H9 (cell line): ENCODE results near the gene KCNS3. TPM values are rescaled to one million over a fixed set of nuclear protein-coding genes. Genes with fewer than 3 reads are reported as not detected.

Experiments used
- DNase-seq: peaks from one replicate; pipeline ENCODE4 v3.0.0-alpha.2; 2017
- H2AFZ ChIP-seq: one replicate; pipeline ENCODE4 v1.6.1; 2013; ENCODE audit warnings: mild to moderate bottlenecking, low read length, control low read depth, moderate library complexity
- H2AK5ac ChIP-seq: 2 replicates; pipeline ENCODE4 v1.6.1; 2013; ENCODE audit warnings: low read length, control low read depth, mixed read lengths; ENCODE audit not compliant: insufficient read length
- H2BK120ac ChIP-seq: one replicate; pipeline ENCODE4 v1.6.1; 2013; ENCODE audit warnings: low read depth, mild to moderate bottlenecking, low read length, control low read depth, inconsistent platforms; ENCODE audit not compliant: poor library complexity, severe bottlenecking
- H2BK12ac ChIP-seq: 2 replicates; pipeline ENCODE4 v1.6.1; 2013; ENCODE audit warnings: low read length, control low read depth, mixed read lengths, low read depth; ENCODE audit not compliant: insufficient read length
- H2BK15ac ChIP-seq: 2 replicates; pipeline ENCODE4 v1.6.1; 2013; ENCODE audit warnings: low read depth, low read length, control low read depth
- H2BK20ac ChIP-seq: one replicate; pipeline ENCODE4 v1.6.1; 2013; ENCODE audit warnings: low read depth, mild to moderate bottlenecking, low read length, control low read depth, inconsistent platforms; ENCODE audit not compliant: poor library complexity, severe bottlenecking
- H2BK5ac ChIP-seq: 2 replicates; pipeline ENCODE4 v1.6.1; 2013; ENCODE audit warnings: low read length, control low read depth, mixed read lengths; ENCODE audit not compliant: insufficient read length
- H3K14ac ChIP-seq: 2 replicates; pipeline ENCODE4 v1.6.1; 2013; ENCODE audit warnings: low read length, control low read depth; ENCODE audit not compliant: insufficient read depth
- H3K18ac ChIP-seq: 2 replicates; pipeline ENCODE4 v1.6.1; 2013; ENCODE audit warnings: low read depth, mild to moderate bottlenecking, mixed read lengths, low read length, control low read depth; ENCODE audit not compliant: insufficient read length
- H3K23ac ChIP-seq: 2 replicates; pipeline ENCODE4 v1.6.1; 2013; ENCODE audit warnings: low read length, control low read depth, mixed read lengths, low read depth; ENCODE audit not compliant: insufficient read length
- H3K23me2 ChIP-seq: 2 replicates; pipeline ENCODE4 v1.6.1; 2013; ENCODE audit warnings: low read depth, mild to moderate bottlenecking, mixed read lengths, low read length, control low read depth; ENCODE audit not compliant: insufficient read length, poor library complexity, severe bottlenecking
- H3K27ac ChIP-seq: 2 replicates; pipeline ENCODE4 v1.5.1; 2013; ENCODE audit warnings: low read length, control low read depth, mixed read lengths, low read depth; ENCODE audit not compliant: insufficient read length
- H3K27me3 ChIP-seq: 2 replicates; pipeline ENCODE4 v1.6.1; 2013; ENCODE audit warnings: low read length, control low read depth, inconsistent platforms; ENCODE audit not compliant: insufficient read depth
- H3K4ac ChIP-seq: 2 replicates; pipeline ENCODE4 v1.6.1; 2013; ENCODE audit warnings: low read depth, mild to moderate bottlenecking, control low read depth, inconsistent platforms, low read length, moderate library complexity
- H3K4me1 ChIP-seq: 2 replicates; pipeline ENCODE4 v1.6.1; 2013; ENCODE audit warnings: low read length, control low read depth, inconsistent platforms; ENCODE audit not compliant: insufficient read depth
- H3K4me2 ChIP-seq: 2 replicates; pipeline ENCODE4 v1.6.1; 2013; ENCODE audit warnings: low read length, control low read depth, mixed read lengths; ENCODE audit not compliant: insufficient read length, insufficient read depth
- H3K56ac ChIP-seq: 2 replicates; pipeline ENCODE4 v1.6.1; 2013; ENCODE audit warnings: low read depth, mild to moderate bottlenecking, mixed read lengths, low read length, control low read depth; ENCODE audit not compliant: insufficient read length
- H3K79me1 ChIP-seq: 2 replicates; pipeline ENCODE4 v1.6.1; 2013; ENCODE audit warnings: low read depth, mild to moderate bottlenecking, moderate library complexity, low read length, control low read depth, inconsistent platforms; ENCODE audit not compliant: insufficient read depth, poor library complexity, severe bottlenecking
- H3K79me2 ChIP-seq: 2 replicates; pipeline ENCODE4 v1.6.1; 2013; ENCODE audit warnings: low read length, control low read depth, inconsistent platforms; ENCODE audit not compliant: insufficient read depth
- H3K9ac ChIP-seq: 2 replicates; pipeline ENCODE4 v1.6.1; 2013; ENCODE audit warnings: low read length, control low read depth, mixed read lengths; ENCODE audit not compliant: insufficient read length; ENCODE audit errors: extremely low read depth
- H3K9me3 ChIP-seq: one replicate; pipeline ENCODE4 v1.6.1; 2013; ENCODE audit warnings: low read depth, low read length, inconsistent platforms; ENCODE audit not compliant: control insufficient read depth
- H3T11ph ChIP-seq: one replicate; pipeline ENCODE4 v1.6.1; 2013; ENCODE audit warnings: mild to moderate bottlenecking, low read length, control low read depth, inconsistent platforms
- H4K20me1 ChIP-seq: one replicate; pipeline ENCODE4 v1.6.1; 2013; ENCODE audit not compliant: control insufficient read depth, insufficient read length, insufficient read depth
- H4K5ac ChIP-seq: 2 replicates; pipeline ENCODE4 v1.6.1; 2013; ENCODE audit warnings: low read depth, mild to moderate bottlenecking, mixed read lengths, low read length, control low read depth; ENCODE audit not compliant: insufficient read length
- H4K8ac ChIP-seq: replicated peaks from 2 replicates; pipeline ENCODE4 v1.6.1; 2013; ENCODE audit warnings: low read length, control low read depth, mixed read lengths, low read depth; ENCODE audit not compliant: insufficient read length
- H4K91ac ChIP-seq: 2 replicates; pipeline ENCODE4 v1.6.1; 2013; ENCODE audit warnings: low read depth, mild to moderate bottlenecking, moderate library complexity, mixed read lengths, low read length, control low read depth; ENCODE audit not compliant: insufficient read length
- H3K27ac Mint-ChIP-seq, 3 experiments: 2 replicates in 2 of 3; 3 replicates in 1 of 3; pipeline ENCODE4 v1.8.0; 2020 to 2021; ENCODE audit warnings: mixed read lengths in 3 of 3, mild to moderate bottlenecking in 1 of 3, moderate library complexity in 1 of 3
- H3K27me3 Mint-ChIP-seq: 2 replicates; pipeline ENCODE4 v1.8.0; 2021; ENCODE audit warnings: low read depth, mild to moderate bottlenecking, moderate library complexity, mixed read lengths
- H3K36me3 Mint-ChIP-seq, 3 experiments: 2 replicates in 2 of 3; 3 replicates in 1 of 3; pipeline ENCODE4 v1.8.0; 2020 to 2021; ENCODE audit warnings: low read depth in 3 of 3, mixed read lengths in 3 of 3; ENCODE audit not compliant: insufficient read depth in 1 of 3
- H3K4me1 Mint-ChIP-seq, 2 experiments: 2 replicates each; pipeline ENCODE4 v1.8.0; 2020; ENCODE audit warnings: mixed read lengths in 2 of 2
- H3K4me3 Mint-ChIP-seq, 2 experiments: 2 replicates in 1 of 2; 3 replicates in 1 of 2; pipeline ENCODE4 v1.8.0; 2020 to 2021; ENCODE audit warnings: mild to moderate bottlenecking in 2 of 2, mixed read lengths in 2 of 2, moderate library complexity in 1 of 2
- H3K9me3 Mint-ChIP-seq, 2 experiments: 2 replicates in 1 of 2; 3 replicates in 1 of 2; pipeline ENCODE4 v1.8.0; 2020; ENCODE audit warnings: mild to moderate bottlenecking in 2 of 2, mixed read lengths in 2 of 2, moderate library complexity in 1 of 2
- WGBS: extraction: QIAGEN DNeasy Blood & Tissue Kit; methylation state at CpG from one replicate; pipeline ENCODE4 v1.1.7; 2013; ENCODE audit warnings: missing lambda C conversion rate, low lambda C conversion rate, mixed read lengths; ENCODE audit not compliant: insufficient read length; ENCODE audit errors: extremely low coverage; 5-methylcytosine and 5-hydroxymethylcytosine counted together
- total RNA-seq: library from RNA; stranded (reverse); gene quantifications from 2 replicates; pipeline ENCODE4 v1.2.1, GENCODE V29; 2021
- TF ChIP-seq, protein P1 (sequence below): fragments of 200-600 bp; sonication (generic); conservative IDR thresholded peaks from 3 replicates; pipeline ENCODE4 v1.8.0; 2021; ENCODE audit warnings: antibody characterized with exemption, mild to moderate bottlenecking

The KCNS3 gene
- total RNA-seq, 1 experiment from 2014 or later = 8.0 TPM

GRCh38 chr2:17899871-17900270 is 21.4 kb downstream of the KCNS3 start:
- Histone ChIP-seq H3K56ac (no peak overlapping the region), H3K23ac (no peak overlapping the region), H3K79me2 (0 out of 2 replicates have a peak, but pooled peaks cover 1% of the 10 kb centered on the region), H2BK12ac (no peak overlapping the region), H3K27ac (no peak overlapping the region), H2AK5ac (no peak overlapping the region), H2AFZ (no peak overlapping the region), H2BK20ac (no peak overlapping the region), H3K4me2 (no peak overlapping the region), H3K9ac (no peak overlapping the region), H3K4ac (no peak overlapping the region), H4K91ac (no peak overlapping the region), H4K8ac (no peak overlapping the region), H2BK120ac (no peak overlapping the region), H3K79me1 (peaks cover 2% of the 10 kb centered on the region), H2BK15ac (no peak overlapping the region), H2BK5ac (no peak overlapping the region), H4K20me1 (no peaks in the 10 kb centered on the region), H3K27me3 (no peaks in the 10 kb centered on the region), H3K23me2 (no peaks in the 10 kb centered on the region), H3K9me3 (no peaks in the 10 kb centered on the region), H4K5ac (no peak overlapping the region), H3K18ac (no peak overlapping the region), H3K14ac (no peak overlapping the region), H3K4me1 (no peaks in the 10 kb centered on the region), H3T11ph (no peak overlapping the region)
- no peaks in the 10 kb centered on the region for H3K27me3 Mint-ChIP-seq
- peak overlapping the region in 1 of 3 experiments; percentile 72; a peak in 3 of 7 replicates for H3K27ac Mint-ChIP-seq
- no peak for DNase-seq
- H3K4me1 Mint-ChIP-seq = 0 out of 4 replicates have a peak, but pooled peaks cover 0 to 2% of the 10 kb centered on the region in 2 experiments
- no peak overlapping the region for H3K4me3 Mint-ChIP-seq
- TF ChIP-seq, protein P1, sequence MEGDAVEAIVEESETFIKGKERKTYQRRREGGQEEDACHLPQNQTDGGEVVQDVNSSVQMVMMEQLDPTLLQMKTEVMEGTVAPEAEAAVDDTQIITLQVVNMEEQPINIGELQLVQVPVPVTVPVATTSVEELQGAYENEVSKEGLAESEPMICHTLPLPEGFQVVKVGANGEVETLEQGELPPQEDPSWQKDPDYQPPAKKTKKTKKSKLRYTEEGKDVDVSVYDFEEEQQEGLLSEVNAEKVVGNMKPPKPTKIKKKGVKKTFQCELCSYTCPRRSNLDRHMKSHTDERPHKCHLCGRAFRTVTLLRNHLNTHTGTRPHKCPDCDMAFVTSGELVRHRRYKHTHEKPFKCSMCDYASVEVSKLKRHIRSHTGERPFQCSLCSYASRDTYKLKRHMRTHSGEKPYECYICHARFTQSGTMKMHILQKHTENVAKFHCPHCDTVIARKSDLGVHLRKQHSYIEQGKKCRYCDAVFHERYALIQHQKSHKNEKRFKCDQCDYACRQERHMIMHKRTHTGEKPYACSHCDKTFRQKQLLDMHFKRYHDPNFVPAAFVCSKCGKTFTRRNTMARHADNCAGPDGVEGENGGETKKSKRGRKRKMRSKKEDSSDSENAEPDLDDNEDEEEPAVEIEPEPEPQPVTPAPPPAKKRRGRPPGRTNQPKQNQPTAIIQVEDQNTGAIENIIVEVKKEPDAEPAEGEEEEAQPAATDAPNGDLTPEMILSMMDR = no peak
- WGBS = no CpG with 5 or more reads among the region's 4 CpGs
- H3K9me3 Mint-ChIP-seq = peaks cover 0 to 5% of the 10 kb centered on the region in 2 experiments; a peak in 3 of 5 replicates
- H3K36me3 Mint-ChIP-seq = peaks cover 0 to 7% (median 0%) of the 10 kb centered on the region in 3 experiments; a peak in 4 of 7 replicates
